A204.1 (cell line): ENCODE data around the gene PSMF1.
A peak's percentile ranks its signal among the peaks of the same experiment; 100 is the strongest.

ENCODE experiments used
- FAIRE-seq: peaks from 2 replicates; lab custom pipeline; 2012; peaks lifted over from hg19 to GRCh38; lab: Jason Lieb, UNC

The PSMF1 gene, protein sequence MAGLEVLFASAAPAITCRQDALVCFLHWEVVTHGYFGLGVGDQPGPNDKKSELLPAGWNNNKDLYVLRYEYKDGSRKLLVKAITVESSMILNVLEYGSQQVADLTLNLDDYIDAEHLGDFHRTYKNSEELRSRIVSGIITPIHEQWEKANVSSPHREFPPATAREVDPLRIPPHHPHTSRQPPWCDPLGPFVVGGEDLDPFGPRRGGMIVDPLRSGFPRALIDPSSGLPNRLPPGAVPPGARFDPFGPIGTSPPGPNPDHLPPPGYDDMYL

DNA sequence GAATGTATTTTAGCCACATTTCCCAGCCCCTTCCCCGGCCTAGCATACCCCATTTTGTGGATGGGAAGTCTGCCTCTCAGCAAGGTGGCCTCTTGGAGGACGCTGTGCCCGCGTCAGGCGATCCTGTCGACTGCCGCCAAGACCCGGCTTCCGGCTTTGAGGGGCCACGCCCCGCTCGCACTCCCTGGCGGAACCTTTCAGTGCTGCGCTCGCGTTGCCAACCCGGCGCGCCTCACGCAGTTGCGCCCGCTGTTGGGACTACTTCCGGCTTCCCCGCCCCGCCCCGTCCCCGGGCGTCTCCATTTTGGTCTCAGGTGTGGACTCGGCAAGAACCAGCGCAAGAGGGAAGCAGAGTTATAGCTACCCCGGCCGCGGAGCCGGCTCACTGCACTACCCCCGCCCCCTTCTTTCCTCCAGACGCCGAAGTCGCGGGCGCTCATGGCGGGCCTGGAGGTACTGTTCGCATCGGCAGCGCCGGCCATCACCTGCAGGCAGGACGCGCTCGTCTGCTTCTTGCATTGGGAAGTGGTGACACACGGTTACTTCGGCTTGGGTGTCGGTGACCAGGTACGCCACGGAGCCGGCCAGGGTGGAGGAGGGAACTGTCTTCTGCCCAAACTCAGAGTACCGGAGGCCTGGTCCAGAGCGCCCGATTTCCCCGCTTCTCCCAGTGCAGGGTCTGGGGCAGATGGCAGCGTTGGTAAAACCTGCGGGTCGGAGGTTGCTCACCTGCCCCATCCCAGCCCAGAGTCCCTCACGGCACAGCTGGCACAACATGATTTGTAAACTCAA lies at the start of gene PSMF1:
PSMF1 (plus strand) TSS at position 267 of the 792 bp plus-strand sequence; CDS start at position 439, 172 bp downstream.
- no peak for FAIRE-seq

DNA sequence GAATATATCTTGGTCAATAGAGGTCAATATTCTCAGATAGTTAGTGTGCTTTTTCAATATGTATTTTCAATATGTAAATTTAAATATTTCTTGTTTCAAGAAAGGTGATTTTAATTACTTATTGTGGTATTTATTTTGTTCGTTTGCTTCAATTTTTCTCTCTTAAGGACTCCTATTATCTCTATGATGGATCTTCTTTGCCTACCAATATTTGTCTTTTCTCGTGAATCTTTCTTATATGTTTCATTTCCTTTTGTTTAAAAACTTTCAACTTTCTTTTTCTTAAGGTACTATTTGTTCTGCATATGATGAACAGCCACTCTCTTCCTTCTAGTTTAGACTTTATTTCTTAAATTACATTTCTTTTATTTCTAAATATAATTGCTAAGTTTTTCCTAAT lies 46.1 kb upstream of the PSMF1 start:
- FAIRE-seq = peak; percentile 40

DNA sequence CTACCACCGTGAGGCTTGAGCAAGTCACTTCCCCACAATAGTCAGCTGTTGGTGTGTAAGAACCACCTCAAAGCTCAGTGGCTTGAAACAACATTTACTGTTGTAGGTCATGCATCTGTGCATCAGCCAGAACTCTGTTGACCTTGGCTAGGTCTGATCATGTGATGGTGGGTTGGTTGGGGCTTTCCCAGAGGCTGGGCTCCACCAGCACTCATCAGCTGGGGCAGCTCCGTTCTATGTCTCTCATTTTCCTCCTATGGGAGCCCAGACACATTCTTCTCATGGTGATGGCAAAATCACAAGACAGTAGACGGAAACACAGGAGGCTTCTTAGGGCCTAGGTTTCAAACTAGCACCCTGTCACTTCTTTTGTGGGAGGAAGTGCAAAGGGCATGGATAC lies 42.8 kb upstream of the PSMF1 start:
- no peak for FAIRE-seq

DNA sequence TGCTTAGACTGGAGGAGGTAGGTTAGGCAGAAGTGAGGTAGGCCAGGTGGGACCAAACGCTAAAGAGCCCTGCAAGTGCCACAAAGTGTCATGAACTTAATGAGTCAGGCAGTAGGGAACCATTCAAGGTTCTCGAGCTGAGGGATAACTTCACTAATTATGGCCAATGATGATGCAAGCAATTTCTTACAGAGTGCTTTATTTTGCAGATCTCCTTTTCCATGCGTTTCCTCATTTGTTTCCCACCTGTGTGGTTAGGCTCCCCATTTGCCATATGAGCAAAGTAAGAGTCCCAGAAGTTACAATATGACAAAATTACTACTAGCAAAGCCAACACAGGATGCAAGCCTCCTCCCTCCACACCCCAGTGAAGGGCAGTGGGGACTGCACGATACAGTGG lies 36.5 kb upstream of the PSMF1 start:
- FAIRE-seq = no peak

DNA sequence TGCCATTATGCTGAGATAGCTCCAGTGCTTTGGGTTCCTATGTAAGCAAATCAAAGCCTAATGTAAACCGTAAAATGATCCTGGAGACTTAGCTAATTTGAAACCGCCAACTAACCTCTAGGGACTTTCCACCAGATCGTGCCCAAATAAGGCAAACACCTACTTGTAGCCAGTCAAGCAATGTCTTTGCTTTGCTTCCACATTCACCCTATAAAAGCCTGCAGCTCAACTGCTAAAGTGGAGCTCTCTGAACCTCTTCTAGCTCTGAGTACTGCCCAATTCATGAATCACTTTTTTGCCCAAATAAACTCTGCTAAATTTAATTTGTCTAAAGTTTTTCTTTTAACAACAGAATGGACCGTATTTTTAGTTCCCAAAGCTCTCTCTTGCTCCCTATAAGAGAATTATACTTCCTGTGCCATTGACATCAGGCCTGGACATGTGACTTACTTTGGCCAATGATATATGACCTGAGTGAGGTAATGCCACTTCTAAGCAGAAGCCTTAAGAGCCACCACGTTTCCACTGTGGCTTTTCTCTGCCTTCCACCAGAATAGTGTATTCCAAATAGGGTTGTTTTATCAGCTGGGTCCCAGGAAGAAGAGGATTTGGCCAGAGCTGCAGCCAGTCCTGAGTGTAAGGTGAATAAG lies 34.8 kb upstream of the PSMF1 start:
- FAIRE-seq = no peak

DNA sequence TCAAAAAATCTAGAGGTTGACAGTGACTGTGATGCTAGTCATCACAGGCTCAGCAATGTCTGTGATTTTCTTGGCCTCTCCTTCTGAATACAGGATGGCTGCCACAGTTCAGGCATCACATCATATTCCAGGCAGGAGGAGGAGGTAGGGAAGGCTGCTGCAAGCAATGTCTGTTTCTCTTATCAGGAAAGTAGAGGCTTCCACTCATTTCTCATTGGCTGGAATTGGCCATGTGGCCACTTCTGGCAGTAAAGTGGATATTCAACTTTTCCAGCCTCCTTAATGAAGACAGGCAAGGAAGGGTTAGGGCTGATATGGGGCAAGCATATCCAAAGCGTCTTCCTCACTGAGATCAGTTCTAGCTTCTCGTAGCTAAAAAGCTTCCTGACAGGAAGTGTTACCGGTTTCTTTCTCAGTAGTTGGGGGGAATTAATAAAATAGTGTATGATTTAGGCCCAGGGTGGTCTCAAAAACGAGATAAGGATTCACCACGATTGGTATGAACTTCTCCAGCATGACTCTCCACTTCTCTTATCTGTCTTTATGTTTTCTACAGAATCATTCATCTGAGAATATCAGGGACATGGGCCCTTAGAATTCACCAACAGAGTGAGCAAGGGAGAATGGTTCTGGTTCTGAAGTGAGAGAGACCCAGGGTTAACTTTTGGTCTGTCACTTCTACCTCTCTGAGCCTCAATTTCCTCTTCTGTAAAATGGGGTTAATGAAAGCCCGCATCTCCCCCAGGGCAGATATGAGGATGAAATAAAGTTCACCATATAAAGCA lies 32.7 kb upstream of the PSMF1 start:
- no peak for FAIRE-seq

DNA sequence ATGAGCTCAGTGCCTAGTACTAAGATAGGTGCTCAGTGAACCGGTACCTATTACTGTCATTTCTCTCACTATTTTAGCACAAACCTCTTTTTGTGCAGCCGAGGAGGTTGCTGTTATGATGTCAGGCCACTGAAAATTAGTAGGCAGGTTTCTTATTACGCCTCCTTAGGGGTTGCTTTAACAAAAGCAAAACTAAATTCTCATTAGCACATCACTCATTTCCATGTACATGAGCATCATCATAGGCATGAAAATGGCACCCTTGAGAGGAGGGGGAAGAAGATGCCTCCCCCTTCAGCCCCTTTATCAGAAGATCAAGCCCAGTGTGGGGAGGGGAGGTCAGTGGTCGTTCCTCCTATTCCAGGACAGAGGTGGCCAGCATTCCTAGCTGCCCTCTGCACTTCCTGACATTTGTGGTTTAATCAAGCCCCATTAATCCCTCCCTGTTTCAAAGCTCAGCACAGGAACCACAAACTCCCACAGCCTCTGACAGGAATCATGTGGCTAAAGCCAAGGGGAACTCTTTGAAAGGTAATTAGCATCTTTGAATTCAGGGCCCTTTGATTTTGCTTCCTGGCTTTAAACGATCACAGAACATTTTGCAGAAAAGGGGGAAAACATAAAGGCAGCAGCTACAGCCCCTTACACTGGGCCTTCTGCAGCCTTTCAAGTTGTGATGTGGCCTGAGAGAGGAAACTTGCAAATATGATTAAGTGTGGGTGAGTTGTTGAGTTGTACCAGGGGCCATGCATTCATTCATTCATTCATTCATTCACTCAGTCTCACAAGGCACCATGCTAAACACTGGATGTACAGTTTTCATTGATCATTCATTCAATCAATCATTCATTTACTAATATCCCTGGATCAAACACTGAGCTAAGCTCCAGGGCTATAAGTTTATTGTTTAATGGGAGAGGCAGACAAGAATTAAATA lies 31.9 kb upstream of the PSMF1 start:
- no peak for FAIRE-seq

DNA sequence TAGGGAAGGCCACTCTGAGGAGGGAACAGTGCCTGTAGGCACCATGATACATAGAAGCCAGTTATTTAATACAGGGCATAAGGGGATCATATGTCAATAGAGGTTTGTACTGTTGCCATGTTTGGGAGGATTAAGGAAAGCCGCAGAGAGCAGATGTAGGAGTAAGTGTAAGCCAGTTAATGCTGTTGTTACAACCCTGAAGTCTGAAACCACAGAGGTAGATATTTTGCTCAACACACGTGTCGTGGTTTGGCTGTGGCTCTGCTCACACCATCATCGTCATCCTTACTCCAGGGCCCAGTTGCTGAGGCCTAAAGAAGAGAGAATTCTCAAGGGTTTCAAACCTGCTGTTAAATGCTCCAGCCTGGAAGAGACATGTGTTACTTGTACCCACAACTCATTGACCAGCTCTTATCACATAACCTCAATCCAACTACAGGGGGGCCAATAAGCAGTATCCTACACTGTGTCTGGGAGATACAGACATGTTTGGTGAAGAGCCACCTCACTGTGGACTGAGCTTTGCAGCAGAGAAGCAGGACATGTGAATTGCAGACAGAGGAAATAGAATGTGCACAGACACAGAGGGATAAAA lies 31.0 kb upstream of the PSMF1 start:
- no peak for FAIRE-seq

DNA sequence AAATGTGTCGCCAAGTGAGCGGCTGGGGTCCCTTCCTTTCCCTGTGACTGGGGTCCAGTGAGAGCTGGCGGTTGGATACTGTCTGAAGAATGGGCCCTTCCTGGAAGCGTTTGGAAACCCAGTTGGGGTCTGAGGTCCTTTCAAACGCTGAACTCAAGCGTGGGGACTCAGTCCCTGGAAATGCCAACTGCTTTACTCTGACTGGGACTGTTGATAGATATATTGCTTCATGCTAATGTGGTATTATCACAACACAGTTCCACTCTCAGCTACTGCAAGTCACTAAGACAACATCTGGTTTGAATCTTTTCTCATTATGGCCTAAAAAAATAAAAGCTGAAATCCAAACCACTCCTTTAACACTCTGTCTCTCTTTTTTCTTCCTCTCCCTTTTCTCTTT lies 23.7 kb upstream of the PSMF1 start:
- FAIRE-seq = no peak

DNA sequence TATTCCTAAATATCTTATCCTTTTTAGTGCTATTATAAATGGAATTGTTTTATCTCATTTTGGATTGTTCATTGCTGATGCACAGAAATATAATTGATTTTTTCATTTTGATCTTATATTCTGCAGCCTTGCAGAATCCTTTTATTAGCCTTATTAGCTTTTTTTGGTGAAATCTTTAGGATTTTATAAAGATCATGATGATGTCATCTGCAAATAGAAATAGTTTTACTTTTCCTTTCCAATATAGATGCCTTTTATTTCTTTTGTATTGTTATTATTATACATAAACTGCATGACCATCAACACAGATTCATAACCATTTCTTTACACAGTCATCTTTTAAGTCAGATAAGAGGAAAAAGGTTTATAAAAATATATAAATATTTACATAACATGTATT lies 16.9 kb upstream of the PSMF1 start:
- FAIRE-seq = no peak

DNA sequence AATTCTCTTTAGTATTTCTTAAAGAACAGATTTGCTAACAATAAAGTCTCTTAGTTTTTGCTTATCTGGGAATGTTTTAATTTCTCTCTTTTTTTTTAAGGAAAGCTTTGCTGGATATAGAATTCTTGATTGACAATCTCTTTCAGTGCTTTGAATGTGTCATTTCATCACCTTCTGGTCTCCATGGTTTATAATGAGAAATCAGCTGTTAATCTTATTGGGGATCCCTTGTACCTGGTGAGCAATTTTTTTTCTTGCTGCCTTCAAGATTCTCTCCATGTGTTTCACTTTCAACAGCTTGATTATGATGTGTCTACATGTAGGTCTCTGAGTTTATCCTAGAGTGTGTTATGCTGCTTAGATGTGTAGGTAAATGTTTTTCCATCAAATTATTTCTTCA lies 16.4 kb upstream of the PSMF1 start:
- no peak for FAIRE-seq

DNA sequence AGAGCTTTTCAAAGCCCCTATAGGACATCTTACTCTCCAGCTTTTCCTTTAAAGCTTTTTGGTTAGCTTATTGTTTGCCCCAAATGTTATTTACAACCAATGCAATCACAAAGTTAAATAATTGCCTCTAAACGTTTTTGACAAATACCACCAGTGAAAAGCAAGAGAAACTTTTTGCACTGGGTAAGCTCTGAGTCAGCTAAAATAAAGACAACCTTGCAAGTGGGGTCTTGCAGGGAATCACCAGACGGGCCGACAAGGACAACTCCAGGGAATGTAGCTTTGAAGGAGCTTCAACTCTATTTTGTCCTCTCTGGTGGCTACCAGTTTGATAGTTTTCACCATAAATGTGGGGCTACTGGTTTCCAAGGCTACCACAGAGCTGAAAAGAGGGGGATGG lies 14.7 kb upstream of the PSMF1 start:
- FAIRE-seq = no peak

DNA sequence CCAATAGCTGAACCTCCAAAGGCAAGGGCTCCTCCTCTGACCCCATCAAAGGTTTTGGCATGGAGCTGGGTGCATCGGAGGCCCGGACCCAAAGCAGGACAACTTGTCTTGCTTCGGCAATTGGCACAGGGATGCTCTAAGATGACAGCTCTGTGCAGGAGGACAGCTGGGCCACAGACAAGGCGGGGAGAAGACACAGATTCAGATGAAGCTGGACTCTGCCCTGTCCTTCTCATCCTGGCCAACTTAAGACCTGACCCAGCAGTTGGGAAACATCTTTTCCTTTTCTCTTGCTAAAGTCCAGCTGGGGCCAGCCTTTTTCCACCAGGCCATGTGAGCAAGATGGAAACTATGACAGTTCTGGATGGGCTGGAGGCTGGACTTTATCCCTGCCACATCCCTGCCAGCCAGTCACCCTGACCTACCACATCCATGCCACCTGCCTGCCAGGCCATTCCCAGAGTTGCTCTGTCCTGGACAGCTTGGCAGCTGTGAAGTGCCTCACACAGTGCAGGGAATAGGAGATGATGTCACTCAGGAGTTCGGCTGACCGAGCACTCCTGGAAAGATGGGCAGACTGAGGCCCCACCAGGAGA lies 12.7 kb upstream of the PSMF1 start:
- no peak for FAIRE-seq

DNA sequence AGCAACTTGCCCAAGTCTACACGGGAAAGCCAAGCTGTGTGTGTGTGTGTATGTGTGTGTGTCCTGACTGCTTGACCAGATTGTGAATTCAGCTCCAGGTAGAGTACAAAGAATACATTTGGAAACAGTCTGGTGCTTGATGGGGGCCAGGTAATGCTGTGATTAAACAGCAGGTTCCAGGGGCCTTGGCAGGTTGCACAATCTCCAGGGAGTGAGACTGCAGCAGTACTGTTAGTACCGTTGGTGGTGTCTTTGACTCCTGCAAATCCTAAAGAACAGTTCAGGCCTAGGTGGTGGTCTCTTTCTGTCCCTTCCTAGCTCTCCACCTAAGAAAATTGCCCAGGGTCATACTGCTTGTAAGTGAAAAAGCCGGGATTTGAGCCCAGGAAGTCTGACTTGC lies 11.2 kb upstream of the PSMF1 start:
- no peak for FAIRE-seq

DNA sequence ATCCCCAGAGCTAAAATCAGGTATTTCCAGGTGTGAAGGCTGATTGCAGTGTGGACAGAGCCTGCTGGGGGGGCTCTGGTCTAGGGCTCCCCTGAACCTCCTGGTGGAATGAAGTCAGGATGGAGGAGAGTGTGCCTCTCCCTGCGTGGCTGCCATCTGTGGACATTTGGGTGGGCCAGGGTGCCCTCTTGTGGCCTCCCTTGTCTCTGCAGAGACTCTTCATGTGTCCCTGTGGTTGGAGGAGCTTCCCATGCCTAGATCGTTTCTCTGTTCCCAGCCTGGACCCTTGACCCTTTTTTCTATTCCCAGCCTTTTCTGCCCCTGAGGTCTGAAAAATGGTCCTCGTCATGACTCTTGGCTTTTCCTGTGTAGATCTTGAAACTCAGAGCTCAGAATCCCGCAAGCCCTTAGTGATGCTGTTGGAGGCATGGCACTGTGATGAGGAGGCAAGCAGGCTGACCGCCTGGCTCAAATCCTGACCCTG lies 9.9 kb upstream of the PSMF1 start:
- FAIRE-seq = no peak

DNA sequence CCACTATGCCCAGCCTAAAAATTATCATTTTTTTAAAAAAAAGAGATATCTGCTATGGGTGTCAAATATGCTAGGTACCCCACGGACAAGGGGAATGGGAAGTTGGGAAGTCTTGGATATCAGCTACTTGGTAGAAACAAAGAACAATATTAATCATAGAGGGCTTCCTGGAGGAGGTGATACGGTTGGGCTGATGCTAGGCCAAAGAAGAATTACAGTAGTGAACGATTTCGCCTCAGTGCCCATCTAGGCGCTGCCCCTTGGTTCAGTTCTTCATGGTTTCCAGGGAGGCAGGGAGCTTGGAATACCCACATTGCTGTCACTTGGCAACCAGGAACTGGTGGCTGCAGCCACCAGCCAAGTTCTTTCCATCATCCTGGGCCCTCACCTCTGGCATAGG lies 5.5 kb upstream of the PSMF1 start:
- FAIRE-seq = no peak

DNA sequence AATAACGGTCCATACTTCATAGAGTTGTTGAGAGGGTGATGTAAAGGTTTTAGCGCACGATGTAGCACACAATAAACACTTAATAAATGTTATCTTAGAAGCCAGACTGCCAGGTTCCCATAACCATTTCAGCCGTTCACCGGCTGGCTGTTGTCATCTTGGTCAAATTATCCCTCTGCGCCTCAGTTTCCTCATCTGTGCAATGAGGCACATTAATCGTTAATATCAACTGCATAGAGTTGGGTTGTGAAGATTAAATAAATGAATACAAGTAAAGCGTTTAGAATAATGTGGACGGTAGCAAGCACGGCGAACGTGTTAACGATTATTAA lies 432 bp upstream of the PSMF1 start:
- FAIRE-seq = no peak

DNA sequence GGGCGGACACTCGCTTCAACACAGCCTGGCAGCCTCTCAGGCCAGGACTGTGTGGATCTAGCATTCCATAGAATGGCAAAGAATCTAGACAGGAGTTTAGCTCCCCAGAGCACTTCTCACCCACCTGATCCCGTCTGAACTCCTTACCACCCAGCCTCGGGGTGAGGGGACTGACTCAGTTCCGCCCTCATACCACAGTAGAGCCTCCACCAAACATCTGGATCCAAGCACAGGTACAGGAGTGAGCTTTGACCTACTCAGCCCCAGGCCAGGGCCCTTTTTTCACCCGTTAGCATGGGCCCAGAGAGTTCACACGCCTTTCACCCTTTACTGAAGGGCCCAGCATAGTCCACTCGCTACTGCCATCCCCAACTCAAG lies 715 bp downstream of the PSMF1 start:
- FAIRE-seq = no peak

DNA sequence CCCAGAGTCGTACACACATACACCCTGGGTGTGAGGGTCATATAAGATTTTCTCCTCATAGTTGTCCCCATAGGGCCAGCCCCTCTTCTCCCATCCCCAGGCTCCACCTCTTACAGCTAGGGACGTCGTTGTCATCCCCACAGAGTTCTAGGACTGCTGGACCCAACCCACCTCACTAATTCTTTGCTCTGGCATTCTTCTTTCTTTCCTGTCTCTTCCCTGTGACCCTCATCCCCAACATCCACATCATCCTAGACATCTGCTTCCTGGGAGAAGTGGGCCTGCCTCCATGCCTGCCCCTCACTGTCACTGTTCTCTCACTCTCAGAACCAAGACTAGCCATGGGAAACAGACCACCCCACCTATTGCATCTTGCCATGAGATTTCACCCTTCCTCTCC lies 1.1 kb downstream of the PSMF1 start:
- FAIRE-seq = no peak

DNA sequence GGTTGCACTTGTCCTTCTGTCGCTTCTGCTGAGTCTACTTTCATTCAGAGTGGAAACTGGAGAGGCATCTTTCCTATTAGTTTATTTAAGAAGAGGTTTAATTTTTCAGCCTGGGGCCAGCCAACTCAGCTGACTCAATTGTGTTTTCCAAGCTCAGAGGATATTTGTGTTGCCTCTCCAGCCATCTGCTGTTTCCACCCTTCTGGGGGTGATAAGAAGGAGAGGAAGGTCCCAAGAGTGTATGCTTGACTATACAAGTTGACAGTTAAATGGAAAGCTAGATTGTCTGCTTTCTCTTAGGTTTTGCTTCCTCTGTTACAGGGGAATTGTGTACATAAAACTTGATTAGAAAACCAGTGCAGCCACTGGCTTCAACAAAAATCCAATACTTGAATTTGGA lies 3.0 kb downstream of the PSMF1 start:
- FAIRE-seq = no peak
